NCI-H2081 (cell line): ENCODE data around the gene CNOT6.
"Not testable (repeated sequence)": the region's sequence is repeated elsewhere in the genome, so short reads cannot be mapped to it uniquely, and the experiment has no call there.

Experiments
- DNase-seq, 2 experiments: peaks; one replicate each; lab custom pipeline; 2025; lab: John Stamatoyannopoulos, UW

Gene CNOT6

DNA sequence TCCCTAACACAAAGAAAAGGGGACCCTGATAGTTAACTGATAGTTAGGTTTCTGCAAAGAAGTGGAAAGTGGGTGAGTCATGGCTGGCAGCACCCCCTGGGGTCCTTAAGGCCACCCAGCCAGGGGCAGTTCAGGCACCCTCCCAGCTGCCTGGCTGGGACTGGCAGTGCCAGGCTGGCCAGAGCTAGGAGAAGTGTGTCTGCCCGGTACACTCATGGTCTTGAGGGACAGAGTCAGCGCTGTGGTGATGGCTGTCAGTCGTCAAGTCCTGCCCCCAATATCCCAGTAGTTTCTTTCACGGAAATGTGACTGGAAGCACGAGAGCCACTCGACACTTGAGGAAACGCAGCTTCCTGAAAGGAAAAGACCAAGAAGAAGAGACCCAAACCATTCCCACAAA is 22.3 kb upstream of the CNOT6 start:
- DNase-seq, result no peak

DNA sequence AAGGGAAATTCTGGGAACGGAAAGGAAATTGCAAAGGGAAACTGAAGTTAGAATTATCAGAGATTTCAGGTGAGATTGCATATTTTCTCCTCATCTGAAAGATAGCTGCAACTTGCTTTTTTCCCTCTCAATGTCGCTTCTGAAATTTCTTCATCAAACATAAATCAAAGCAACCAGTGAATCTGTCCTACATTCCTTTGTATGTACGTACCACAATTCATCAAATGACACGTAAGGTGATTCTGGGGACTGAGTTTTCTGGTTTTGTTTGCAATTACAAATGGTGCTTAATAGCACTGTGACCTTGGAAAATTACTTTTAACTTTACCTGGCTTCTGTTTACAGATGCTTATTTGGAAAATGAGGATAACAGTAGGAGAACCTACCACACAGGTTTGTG is 21.9 kb upstream of the CNOT6 start:
- no peak for DNase-seq

DNA sequence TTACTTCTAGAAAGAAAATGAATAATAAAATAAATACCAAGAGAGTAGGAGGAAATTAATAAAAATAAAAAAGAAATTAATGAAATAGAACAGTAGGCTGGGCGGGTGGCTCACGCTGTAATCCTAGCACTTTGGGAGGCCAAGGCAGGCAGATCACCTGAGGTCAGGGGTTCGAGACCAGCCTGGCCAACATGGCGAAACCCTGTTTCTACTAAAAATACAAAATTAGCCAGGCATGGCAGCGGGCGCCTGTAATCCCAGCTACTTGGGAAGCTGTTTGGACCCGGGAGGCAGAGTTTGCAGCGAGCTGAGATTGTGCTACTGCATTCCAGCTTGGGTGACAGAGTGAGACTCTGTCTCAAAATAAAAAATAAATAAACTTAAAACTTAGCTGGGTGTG is 20.8 kb upstream of the CNOT6 start:
- DNase-seq, result not testable (repeated sequence)

DNA sequence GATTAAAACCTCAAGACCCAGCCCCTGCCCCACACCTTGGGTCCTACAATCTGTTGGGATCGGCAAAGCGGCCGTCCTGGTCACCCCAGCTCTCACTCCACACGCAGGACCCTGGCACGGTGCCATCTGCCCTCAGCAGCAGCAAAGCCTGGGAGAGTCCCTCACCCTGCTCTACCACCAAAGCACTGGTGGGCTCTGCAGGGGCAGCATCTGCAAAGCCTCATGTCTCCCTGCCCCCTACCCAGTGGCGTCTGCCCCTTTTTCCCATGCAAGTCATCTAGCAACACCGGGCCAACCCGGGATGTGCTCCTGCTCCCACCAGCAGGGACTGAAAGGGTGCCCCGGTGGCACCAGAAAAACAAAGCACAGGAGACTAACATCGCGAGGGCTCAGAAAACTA is 19.6 kb upstream of the CNOT6 start:
- DNase-seq, result no peak

DNA sequence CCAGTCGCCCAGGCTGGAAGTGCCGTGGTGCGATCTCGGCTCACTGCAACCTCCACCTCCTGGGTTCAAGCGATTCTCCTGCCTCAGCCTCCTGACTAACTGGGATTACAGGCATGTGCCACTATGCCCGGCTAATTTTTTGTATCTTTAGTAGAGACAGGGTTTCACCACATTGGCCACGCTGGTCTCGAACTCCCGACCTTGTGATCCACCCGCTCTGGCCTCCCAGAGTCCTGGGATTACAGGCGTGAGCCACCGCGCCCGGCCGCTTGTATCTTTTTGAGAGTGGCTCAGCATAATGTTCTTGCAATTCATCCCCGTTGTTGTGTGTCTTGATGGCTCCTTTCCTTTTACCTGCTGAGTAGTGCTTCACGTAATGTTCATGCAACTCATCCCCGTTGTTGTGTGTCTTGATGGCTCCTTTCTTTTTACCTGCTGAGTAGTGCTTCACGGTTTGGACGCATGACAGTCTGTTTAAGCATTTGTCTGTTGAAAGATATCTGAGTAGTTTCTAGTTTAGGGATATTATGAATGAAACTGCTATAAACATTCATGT is 18.1 kb upstream of the CNOT6 start:
- DNase-seq, result not testable (repeated sequence)

DNA sequence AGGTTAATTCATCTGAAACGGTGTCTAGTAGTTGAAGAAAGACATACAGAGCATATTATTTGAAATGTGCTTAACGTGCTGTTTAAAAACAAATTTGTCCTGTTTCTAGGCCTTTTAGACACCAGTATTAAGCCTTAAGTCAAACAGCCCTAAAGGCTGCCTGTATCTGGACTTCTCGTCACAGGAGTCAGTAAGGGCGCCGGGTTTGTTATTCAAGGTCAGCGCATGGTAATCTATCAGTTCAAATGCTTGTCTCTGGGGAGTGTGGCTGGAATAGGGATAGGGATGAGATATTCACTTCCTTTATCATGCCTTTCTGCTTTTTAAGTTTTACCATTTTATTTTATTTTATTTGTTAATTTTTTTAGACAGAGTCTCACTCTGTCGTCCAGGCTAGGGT is 9.4 kb upstream of the CNOT6 start:
- DNase-seq, result no peak

DNA sequence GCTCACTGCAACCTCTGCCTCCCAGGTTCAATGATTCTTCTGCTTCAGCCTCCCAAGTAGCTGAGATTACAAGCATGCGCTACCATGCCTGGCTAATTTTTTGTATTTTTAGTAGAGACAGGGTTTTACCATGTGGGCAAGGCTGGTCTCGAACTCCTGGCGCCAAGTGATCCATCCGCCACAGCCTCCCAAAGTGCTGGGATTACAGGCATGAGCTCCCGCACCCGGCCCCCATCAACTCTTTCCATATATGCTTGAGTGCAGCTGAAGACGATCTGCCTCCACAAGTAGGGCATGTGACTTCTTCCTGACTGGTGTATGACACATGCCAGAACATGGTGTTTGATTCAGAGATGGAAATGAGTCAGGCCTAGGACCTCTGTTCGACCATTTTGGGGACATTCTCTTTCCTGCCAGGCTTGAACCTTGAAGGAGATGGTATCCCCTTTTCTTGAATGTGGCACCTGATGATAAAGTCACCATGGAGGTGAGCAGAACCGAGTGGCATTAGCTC is 7.5 kb upstream of the CNOT6 start:
- DNase-seq, result no peak

DNA sequence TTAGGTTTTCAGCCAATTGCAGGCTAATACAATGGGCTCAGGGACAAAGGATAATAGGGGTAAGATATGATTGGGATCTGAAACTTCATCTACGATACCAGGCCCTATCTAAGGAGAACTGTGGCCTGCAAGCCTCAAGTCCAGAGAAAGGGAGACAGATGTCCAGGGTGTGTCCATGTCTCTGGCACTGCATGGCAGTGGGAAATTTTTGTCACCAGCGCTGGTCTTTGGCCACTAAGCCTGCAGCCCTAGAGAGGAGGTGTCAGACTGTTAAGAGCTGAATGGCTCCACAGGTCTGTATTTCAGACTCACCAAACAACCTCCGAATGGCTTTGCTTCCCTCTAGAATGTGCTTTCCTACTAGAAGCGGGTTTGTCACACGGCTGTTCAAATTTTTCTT is 6.6 kb upstream of the CNOT6 start:
- no peak for DNase-seq

DNA sequence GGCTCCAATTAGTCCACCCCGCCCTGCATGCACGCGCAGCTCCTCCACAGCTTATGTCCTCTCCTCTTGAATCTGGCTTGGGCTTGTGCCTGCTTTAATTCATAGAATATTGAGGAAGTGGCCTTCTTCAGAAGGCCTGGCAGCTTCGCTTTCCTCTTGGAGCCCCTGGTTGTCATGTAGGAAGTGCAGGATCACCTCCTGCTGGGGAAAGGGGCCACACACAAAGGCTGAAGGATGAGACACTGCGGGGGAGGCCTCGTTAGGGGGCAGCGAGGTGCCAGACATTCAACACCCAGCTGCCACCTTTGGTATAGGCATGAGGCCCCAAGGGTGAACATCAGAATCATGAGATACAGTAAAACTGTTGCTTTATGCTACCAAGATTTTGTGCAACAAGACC is 2.7 kb upstream of the CNOT6 start:
- DNase-seq, result no peak

DNA sequence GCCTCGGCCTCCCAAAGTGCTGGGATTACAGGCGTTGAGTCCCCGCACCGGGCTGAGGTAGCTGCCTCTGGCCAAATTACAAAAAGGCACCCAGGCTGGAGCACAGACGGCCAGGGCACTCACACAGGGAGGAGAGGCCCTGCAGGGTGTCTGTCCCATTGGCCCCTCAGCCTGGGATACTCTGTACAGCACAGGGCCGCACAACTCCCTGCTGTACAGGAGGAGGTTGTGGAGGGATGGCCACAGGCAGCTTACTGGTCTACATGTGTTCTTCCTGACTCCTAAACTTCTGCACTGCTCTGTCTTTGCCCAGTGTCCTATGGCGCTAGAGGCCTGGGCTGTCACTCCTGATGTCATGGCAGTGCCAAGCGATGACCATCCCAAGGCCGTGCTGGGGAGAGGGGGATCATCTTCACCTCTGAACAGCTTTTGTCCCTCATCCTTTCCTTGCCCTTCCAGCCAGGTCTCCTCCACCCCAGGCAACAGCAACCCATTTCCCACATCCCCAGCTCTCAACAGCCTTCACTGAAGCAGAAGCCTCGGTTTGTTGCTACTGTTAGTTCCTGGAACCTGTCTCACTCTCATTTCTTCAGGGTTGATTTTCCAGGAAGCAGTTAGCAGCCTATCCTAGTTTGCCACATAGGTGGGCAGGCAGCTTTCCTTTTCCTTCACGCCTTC is 1.8 kb upstream of the CNOT6 start:
- DNase-seq, result no peak

DNA sequence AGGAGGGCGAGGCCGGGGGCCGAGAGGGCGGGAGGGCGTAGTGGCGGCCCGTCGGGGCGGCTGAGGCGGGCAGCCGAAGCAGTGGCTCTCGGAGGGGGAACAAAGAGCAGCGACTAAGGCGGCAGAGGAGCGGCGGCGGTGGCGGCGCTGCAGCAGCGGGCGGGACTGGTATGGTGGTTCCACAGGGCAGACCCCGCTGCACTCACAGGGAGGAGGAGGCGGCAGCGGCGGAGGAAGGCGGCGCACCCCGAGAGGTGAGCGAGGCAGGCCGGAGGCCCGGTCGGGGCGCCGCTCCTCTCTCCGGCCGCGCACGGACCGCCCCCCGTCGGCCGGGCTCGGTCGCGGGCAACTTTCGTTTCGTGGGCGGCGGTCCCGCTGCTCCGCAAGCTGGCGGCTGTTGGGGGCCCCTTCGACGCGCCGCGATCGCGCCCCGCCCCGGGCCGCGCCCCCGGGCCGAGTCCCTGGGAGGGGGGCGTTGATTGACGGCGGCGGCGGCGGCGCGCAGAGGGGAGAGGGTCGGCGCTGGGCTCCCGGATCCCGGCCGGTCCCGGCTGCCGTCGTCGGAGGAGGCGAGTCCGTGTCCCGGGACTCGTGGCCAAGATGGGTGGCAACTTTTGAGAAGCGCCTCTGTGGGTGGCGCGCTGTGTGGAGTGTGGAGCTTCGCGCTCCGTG is 467 bp downstream of the CNOT6 start:
- peak in 1 of 2 experiments; percentile 27 for DNase-seq

DNA sequence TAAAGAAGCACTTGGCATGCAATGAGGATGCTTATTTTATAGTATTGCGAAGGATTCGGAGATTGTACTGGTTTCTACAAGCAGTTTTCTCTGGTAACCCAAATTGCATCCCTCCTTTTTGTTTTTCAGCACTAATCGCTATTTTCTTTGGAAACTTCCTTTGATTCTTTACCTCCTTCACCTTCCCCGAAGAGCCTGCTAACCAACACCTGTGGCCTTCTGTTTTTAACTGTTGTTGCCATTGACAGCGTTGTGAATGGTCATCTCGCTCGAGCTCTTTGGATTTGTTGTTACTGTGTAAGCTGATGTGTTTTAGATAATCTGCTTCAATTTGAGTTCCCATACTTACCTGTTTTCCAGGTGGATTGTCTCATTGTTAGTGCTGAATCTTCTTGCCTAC is 1.1 kb downstream of the CNOT6 start:
- DNase-seq, result no peak

DNA sequence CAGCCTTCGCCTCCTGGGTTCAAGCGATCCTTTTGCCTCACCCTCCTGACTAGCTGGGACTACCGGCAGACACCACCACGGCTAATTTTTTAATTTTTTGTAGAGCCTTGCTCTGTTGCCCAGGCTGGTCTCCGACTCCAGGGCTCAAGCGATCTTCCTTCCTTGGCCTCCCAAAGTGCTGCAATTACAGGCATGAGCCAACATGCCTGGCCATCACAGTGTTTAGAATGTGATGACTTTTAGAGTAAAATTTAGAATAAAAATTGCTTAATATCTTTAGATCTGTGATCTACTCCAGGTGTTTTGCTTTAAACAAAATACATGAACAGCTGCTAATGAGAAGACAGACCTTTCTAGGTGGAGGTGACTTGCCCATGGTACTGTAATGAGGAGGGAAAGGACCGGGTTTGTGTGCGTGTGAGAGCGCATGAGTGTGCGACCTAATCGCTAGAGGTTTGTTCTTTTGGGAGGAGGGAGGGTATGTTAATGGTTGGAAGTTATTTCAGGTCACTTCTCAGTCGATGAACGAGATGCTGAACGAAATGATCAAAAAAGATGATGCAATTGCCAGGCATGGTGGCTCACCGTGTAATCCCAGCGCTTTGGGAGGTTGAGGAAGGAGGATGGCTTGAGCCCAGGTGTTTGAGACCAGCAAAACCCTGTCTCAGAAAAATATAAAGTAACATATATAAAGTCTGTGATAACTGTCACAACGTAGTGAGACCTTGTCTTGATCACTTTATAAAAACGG is 2.0 kb downstream of the CNOT6 start:
- DNase-seq, result no peak

DNA sequence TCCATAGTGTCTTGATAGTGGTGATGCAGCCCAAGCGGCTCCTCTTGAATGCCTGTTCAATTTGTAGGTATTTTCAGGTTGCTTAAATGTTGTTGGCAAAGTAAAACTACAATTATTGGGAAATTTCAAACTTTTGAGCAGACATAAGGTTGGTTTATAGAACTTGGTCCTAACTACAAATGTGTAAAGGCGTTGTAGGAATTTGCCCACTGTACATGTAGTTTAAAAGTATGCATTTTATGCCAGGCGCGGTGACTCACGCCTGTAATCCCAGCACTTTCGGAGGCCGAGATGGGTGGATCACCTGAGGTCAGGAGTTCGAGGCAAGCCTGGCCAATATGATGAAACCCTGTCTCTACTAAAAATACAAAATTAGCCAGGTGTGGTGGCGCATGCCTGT is 2.6 kb downstream of the CNOT6 start:
- not testable (repeated sequence) for DNase-seq

DNA sequence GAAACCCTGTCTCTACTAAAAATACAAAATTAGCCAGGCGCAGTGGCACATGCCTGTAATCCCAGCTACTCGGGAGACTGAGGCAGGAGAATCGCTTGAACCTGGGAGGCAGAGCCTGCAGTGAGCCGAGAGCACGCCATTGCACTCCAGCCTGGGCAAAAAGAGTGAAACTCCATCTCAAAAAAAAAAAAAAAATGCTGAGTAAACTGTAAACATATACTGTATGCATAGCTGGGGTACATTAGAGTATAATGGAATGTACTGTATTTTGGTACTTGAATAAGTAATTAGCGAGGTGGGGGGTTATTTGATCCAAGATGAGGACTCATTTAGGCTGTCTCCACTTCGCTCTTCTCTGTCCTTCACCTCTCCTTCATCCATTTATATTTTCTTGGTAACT is 3.7 kb downstream of the CNOT6 start:
- not testable (repeated sequence) for DNase-seq

DNA sequence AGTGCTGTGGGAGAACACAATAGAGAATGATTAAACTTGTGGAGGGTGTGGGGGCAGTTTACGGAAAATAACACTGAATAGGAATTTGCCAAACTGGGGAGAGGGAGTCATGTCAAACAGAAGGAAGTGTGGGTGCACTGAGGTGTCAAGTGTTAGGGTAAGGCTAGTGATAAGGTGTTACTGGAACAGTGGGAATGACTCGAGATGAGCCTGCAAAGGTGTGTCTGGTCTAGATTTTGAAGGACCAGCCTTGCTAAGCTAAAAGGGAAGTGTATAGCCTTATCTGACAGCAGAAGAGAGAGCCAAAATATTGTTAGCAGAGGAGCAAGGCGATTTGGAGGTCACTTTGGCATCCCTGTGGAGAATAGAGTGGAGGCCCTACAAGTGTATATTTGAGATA is 4.2 kb downstream of the CNOT6 start:
- no peak for DNase-seq

DNA sequence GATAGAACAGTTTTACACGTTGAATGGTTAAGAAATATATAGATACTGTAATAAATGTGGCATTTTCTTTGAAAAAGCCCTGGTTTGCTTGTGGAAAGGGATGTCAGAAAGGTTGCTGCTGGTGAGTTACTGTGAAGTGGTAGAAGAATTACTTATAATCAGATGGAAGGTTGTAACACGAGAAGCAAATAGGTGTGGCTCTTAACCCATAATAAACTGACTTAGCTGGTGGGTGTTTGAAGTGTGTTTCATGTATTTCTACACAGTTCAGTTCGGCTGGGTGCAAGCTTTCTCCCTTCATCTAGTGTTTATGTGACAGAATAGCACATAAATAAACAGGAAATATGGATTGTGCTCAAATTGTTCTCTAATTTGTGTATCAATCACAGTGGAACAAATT is 5.5 kb downstream of the CNOT6 start:
- no peak for DNase-seq

DNA sequence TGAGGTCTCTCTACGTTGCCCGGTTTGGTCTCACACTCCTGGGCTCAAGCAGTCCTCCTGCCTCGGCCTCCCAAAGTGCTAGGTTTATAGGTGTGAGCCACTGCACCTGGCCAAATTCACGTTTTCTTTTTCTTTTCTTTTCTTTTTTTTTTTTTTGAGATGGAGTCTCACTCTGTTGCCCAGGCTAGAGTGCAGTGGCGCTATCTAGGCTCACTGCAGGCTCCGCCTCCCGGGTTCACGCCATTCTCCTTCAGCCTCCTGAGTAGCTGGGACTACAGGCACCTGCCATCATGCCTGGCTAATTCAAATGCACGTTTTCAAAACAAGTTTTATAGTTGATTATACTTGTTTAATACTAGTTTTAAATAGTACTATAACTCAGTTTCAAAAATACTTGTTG is 6.1 kb downstream of the CNOT6 start:
- DNase-seq, result not testable (repeated sequence)

DNA sequence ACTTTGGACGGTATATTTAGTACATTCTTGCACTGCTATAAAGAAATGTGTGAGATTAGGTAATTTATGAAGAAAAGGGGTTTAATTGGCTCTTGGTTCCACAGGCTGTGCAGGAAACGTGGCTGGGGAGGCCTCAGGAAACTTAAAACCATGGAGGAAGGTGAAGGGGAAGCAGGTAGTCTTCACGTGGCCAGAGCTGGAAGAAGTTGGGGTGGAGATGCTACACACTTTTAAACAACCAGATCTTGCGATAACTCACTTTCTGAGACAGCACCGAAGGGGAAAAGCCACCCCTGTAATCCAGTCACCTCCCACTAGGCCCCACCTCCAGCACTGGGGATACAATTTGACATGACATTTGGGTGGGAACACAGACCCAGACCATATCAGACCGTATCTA is 13.5 kb downstream of the CNOT6 start:
- no peak for DNase-seq

DNA sequence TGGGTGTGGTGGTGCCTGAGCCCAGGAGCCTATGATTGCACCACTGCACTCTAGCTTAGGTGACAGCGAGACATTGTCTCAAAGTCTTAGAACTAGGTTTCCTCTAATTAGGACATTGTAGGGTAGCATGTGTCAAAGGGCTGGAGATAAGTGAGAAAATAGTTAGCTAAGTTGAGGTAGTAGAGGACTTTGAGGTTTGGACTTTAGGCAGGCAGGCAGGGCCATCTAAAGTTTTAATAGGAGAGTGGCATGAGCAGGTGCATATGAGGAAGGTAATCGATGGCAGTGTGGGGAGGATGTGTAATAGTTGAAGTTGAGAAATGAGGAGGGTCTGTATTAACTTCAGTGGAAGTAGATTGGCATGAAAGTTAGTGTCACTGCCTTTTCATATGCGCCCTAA is 21.1 kb downstream of the CNOT6 start:
- DNase-seq, result no peak

DNA sequence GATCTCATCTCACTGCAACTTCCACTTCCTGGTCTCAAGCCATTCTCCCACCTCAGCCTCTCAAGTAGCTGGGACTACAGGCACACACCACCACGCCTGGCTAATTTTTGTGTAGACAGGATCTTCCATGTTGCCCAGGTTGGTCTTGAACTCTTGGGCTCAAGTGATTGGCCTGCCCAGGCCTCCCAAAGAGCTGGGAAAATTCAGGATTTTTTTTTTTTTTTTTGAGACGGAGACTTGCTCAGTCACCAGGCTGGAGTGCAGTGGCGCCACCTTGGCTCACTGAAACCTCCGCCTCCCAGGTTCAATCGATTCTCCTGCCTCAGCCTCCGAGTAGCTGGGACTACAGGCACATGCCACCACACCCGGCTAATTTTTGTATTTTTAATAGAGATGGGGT is 21.8 kb downstream of the CNOT6 start:
- DNase-seq, result not testable (repeated sequence)

DNA sequence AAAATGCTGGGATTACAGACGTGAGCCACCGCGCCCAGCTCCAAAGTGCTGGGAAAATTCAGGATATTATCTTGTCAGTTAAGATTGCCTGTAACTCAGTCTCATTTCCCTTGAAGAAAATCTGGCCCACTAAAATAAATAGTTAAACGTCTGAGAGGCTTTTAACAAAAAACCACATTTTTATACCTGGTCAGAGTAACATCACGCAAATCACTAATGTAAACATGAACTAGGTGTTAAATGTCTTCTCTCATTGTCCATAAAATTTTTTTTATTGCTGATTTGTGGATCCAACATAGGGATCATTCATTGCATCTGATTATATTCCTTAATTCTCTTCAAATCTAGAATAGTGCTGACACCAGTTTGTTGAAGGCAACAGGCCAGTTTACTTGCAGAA is 22.3 kb downstream of the CNOT6 start:
- DNase-seq, result no peak

DNA sequence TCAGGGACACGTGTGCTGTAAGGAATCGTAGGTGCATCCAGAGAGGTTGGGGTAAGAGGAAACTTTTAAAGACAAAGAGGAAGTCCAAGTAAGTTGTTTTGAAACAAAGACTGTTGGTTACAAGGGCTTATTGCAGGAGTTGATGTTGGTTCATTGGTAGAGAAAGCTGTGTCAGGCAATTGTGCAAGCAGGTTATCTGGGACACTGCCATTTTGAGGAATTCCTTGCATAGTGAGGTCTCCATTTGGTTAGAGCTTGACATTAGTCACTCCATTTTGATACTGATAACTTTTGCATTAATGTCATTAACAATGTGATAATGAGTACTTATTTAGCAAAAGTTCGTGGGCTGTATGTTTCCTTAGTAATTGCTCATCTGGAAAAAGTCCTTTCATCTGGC is 24.9 kb downstream of the CNOT6 start:
- DNase-seq, result no peak
